Breast epithelium (tissue), 4 donors: ENCODE measurements around the gene MTNR1B. TPM values are rescaled to one million over a fixed set of nuclear protein-coding genes. Genes with fewer than 3 reads are reported as not detected.

Experiments
- DNase-seq, 2 donors: peaks; one replicate each; pipeline ENCODE4 v3.0.0-alpha.2; 2019; ENCODE audit warnings: low spot score in 2 of 2
- H3K27ac ChIP-seq, 2 donors: fragments of 200-600 bp; sonication (generic) in 1 of 2; one replicate each; pipeline ENCODE4 v1.5.1; 2016 to 2019; ENCODE audit warnings: mild to moderate bottlenecking in 1 of 2
- H3K27me3 ChIP-seq, 2 donors: fragments of 200-600 bp; sonication (generic) in 1 of 2; one replicate each; pipeline versions ENCODE4 v1.5.1 to v1.6.0; 2017 to 2019; ENCODE audit warnings: control low read depth in 1 of 2, mild to moderate bottlenecking in 1 of 2
- H3K36me3 ChIP-seq: fragments of 200-600 bp; one replicate; pipeline ENCODE4 v1.5.1; 2019
- H3K4me1 ChIP-seq, 2 donors: fragments of 200-600 bp; sonication (generic); one replicate each; pipeline ENCODE4 v1.5.1; 2016 to 2019; ENCODE audit warnings: control low read depth in 1 of 2
- H3K4me3 ChIP-seq, 3 donors: fragments of 200-600 bp; sonication (generic); 1 replicate in 2 of 3; 2 replicates in 1 of 3; pipeline ENCODE4 v1.5.1; 2016 to 2019; ENCODE audit warnings: mild to moderate bottlenecking in 3 of 3, moderate library complexity in 2 of 3
- H3K9me3 ChIP-seq, 2 donors: fragments of 200-600 bp; sonication (generic) in 1 of 2; one replicate each; pipeline ENCODE4 v1.5.1; 2016 to 2019; ENCODE audit warnings: control low read depth in 1 of 2
- CTCF ChIP-seq, 3 donors: fragments of 450-650 bp; IDR thresholded peaks; one replicate each; pipeline ENCODE4 v1.5.1; 2016 to 2017; ENCODE audit warnings: antibody characterized with exemption in 3 of 3, mild to moderate bottlenecking in 3 of 3, moderate library complexity in 3 of 3
- POLR2A ChIP-seq: fragments of 450-650 bp; IDR thresholded peaks from one replicate; pipeline ENCODE4 v1.6.1; 2016; ENCODE audit warnings: antibody characterized with exemption, mild to moderate bottlenecking, moderate library complexity
- POLR2AphosphoS5 ChIP-seq, 3 donors: sonication (generic); formaldehyde crosslinking; IDR thresholded peaks; one replicate each; pipeline ENCODE4 v1.6.1; 2017; ENCODE audit warnings: antibody characterized with exemption in 3 of 3
- intact Hi-C: fragments of 100-400 bp; cut with DNase I; formaldehyde crosslinking; loops from one replicate; pipeline ENCODE4 v1.15.1; 2023; ENCODE audit warnings: low total_unique reads
- total RNA-seq, 3 donors: library from RNA; depleted of rRNA; stranded (reverse); fragments of >200 nt; gene quantifications; one replicate each; pipeline ENCODE4 v1.1.0, GENCODE V29; 2016

Gene MTNR1B
- total RNA-seq, 3 donors from 2014 or later, result not detected

- no peaks in the 10 kb centered on the region for H3K4me1 ChIP-seq
- TF ChIP-seq POLR2AphosphoS5 (IDR thresholded peaks at IDR 0.05), result no peak
- TF ChIP-seq POLR2A, result no peak
- TF ChIP-seq CTCF (IDR thresholded peaks at IDR 0.05), result no peak
- no peak overlapping the region for H3K4me3 ChIP-seq
- no peaks in the 10 kb centered on the region for H3K36me3 ChIP-seq
- no peaks in the 10 kb centered on the region for H3K27me3 ChIP-seq
- no peaks in the 10 kb centered on the region for H3K9me3 ChIP-seq
- intact Hi-C loops, result no loop called here
- H3K27ac ChIP-seq, result no peak overlapping the region
- DNase-seq, result no peak
Observed at GRCh38 chr11:92976681-92977080, 7.2 kb downstream of the MTNR1B start.

GRCh38 chr11:92977401-92977800 lies 8.0 kb downstream of the MTNR1B start:
- TF ChIP-seq POLR2AphosphoS5 (IDR thresholded peaks at IDR 0.05) (no peak), POLR2A (no peak)
- intact Hi-C loops, result no loop called here

GRCh38 chr11:92978271-92979111 lies 9.0 kb downstream of the MTNR1B start:
- intact Hi-C loops, result no loop called here
- Histone ChIP-seq H3K36me3 (no peaks in the 10 kb centered on the region), H3K4me3 (no peak overlapping the region), H3K4me1 (no peaks in the 10 kb centered on the region), H3K9me3 (no peaks in the 10 kb centered on the region), H3K27ac (no peak overlapping the region), H3K27me3 (no peaks in the 10 kb centered on the region)
- no peak for DNase-seq
- TF ChIP-seq CTCF (IDR thresholded peaks at IDR 0.05), result no peak
- TF ChIP-seq POLR2A, result no peak
- TF ChIP-seq POLR2AphosphoS5 (IDR thresholded peaks at IDR 0.05), result no peak

More at GRCh38 chr11:92977401-92977800, 8.0 kb downstream of the MTNR1B start:
- H3K4me1 ChIP-seq, result no peaks in the 10 kb centered on the region
- H3K27me3 ChIP-seq, result no peaks in the 10 kb centered on the region
- H3K4me3 ChIP-seq, result no peak overlapping the region
- no peaks in the 10 kb centered on the region for H3K36me3 ChIP-seq
- no peak for DNase-seq
- no peaks in the 10 kb centered on the region for H3K9me3 ChIP-seq
- no peak overlapping the region for H3K27ac ChIP-seq

- H3K4me1 ChIP-seq, result no peaks in the 10 kb centered on the region
- H3K27me3 ChIP-seq, result no peaks in the 10 kb centered on the region
- DNase-seq, result no peak
- no peak overlapping the region for H3K4me3 ChIP-seq
- H3K27ac ChIP-seq, result no peak overlapping the region
- no peaks in the 10 kb centered on the region for H3K36me3 ChIP-seq
- no peaks in the 10 kb centered on the region for H3K9me3 ChIP-seq
- intact Hi-C loops, result no loop called here
- TF ChIP-seq CTCF (IDR thresholded peaks at IDR 0.05) (no peak), POLR2A (no peak), POLR2AphosphoS5 (IDR thresholded peaks at IDR 0.05) (no peak)
Observed at GRCh38 chr11:92979176-92979575, 9.7 kb downstream of the MTNR1B start.

- Histone ChIP-seq H3K4me1 (no peaks in the 10 kb centered on the region), H3K36me3 (no peaks in the 10 kb centered on the region), H3K27me3 (no peaks in the 10 kb centered on the region), H3K4me3 (no peak overlapping the region), H3K27ac (no peak overlapping the region), H3K9me3 (no peaks in the 10 kb centered on the region)
- DNase-seq, result no peak
- intact Hi-C loops, result no loop called here
- no peak for TF ChIP-seq POLR2AphosphoS5 (IDR thresholded peaks at IDR 0.05)
- no peak for TF ChIP-seq CTCF (IDR thresholded peaks at IDR 0.05)
- TF ChIP-seq POLR2A, result no peak
Observed at GRCh38 chr11:92980312-92980711, 10.9 kb downstream of the MTNR1B start.
